IPS-18c (cell line): ENCODE results near the gene PRH1.

ENCODE experiments used
- H3K4me3 ChIP-seq: 2 replicates; pipeline ENCODE4 v1.7.0; 2013; ENCODE audit warnings: low read depth, mild to moderate bottlenecking, low read length, moderate library complexity; ENCODE audit not compliant: insufficient read depth
- H3K9me3 ChIP-seq: one replicate; pipeline ENCODE4 v1.6.1; 2013; ENCODE audit warnings: mild to moderate bottlenecking, low read length, moderate library complexity; ENCODE audit not compliant: control insufficient read depth, insufficient read depth

PRH1 gene

GRCh38 chr12:10884086-10884725, at the start of gene PRH1:
PRH1 (minus strand) TSS chr12:10884255; CDS start chr12:10884217, 38 bp downstream.
- no peak within 1 kb of the TSS for H3K4me3 ChIP-seq
- H3K9me3 ChIP-seq = no peaks in the 10 kb centered on the region

DNA sequence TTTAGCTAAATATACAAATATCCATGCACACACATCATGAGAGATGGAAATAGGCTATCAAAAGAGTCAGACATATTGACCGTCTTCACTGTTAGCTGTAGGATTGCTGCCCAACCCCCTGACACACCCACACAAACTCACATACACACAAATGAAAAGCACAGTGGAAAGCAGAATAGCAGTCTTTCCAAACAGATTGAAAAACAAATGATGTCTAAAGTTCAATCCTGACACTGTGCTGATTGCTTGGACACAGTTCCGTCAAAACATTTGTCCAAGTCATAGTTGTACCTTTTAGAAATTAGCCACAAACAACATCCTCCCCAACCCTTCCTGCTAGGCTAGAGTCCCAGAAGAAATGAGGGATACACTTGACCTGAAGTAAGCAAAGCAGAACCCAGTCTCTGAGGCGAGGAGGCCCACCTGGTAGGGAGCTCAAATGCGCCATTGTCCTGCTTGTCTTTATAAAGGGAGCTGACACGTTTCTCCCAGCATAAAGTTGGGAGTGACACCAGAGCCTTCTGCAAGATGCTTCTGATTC, 44.8 kb upstream of the PRH1 start, which contains the start of gene PRH2:
TSS of gene PRH2 (plus strand) at position 491 of the 541 bp plus-strand sequence. CDS start at position 529, 38 bp downstream.
- H3K4me3 ChIP-seq = no peak within 1 kb of the TSS

DNA sequence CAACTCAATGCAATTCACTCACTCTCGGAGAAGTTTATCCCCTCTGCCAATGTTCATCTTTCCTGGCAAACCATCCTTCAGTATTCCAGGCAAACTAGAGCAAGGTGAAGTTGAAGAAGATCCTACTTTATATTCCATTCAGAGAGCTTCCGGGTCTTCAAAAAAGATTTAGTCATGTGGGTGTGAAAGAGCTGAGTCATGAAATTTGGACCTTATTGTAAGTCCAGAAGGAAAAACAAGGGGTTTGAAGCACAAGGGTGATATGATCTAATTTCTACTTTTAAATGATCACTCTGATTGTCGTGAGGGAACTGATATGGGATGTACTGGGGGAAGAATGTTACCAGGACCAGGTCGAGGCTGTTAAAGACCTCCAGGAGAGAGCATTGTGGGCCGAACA, 42.2 kb upstream of the PRH1 start:
- Histone ChIP-seq H3K9me3 (no peaks in the 10 kb centered on the region), H3K4me3 (no peak overlapping the region)

More for the DNA sequence above, 44.8 kb upstream of the PRH1 start, which contains the start of gene PRH2:
- H3K9me3 ChIP-seq = no peaks in the 10 kb centered on the region

- no peaks in the 10 kb centered on the region for H3K9me3 ChIP-seq
- H3K4me3 ChIP-seq = no peak overlapping the region
Measured at GRCh38 chr12:10919809-10920208, 35.8 kb upstream of the PRH1 start.

- Histone ChIP-seq H3K9me3 (no peaks in the 10 kb centered on the region), H3K4me3 (no peak overlapping the region)
Measured at GRCh38 chr12:10910380-10910779, 26.3 kb upstream of the PRH1 start.

- no peak within 1 kb of the TSS for H3K4me3 ChIP-seq
- H3K9me3 ChIP-seq = no peaks in the 10 kb centered on the region
Measured at GRCh38 chr12:10909462-10909861, 25.4 kb upstream of the PRH1 start, which contains the start of gene TAS2R13. TAS2R13 (minus strand) TSS chr12:10909562; CDS start chr12:10909298, 264 bp downstream.

- H3K9me3 ChIP-seq = no peaks in the 10 kb centered on the region
Measured at GRCh38 chr12:10904686-10905085, 20.6 kb upstream of the PRH1 start.

DNA sequence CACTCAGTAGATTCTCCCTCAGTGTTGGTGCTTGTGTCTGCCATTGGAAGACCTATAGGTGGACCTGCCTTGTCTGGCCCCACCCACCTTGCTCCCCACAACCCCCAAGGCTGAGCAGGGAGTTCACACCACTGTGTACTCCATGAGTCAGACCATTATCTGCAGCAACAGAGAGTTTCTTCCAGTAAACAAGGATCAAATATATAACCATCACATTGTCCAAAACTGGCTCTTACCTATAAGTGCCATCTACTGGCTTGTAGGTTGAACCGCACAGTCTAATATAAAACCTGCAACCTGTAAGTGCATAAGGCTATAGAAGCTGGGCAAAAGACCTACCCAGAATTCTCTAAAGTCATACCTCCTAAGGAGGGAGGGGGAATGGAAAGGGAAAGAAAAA, 17.4 kb upstream of the PRH1 start:
- Histone ChIP-seq H3K4me3 (no peak overlapping the region), H3K9me3 (no peaks in the 10 kb centered on the region)

More at GRCh38 chr12:10904686-10905085, 20.6 kb upstream of the PRH1 start:
- H3K4me3 ChIP-seq = no peak overlapping the region

DNA sequence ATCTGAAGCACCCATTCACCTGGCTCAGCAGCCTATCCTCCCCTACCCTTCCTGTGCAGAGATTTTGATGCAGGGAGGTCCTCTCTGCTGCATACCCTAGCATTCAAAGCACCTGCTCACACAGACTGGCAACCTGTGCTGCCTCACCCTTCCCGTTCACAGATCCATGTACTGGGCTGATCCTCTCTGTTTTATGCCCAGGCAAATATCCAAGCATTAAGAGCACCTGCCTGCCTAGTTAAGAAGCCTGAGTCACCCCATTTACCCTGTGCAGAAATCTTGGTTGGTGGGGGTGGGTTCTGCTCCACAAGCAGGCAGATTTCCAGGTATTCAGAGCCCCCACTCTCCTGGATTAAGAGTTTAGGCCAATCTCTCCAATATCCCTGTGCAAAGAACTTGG, 16.9 kb upstream of the PRH1 start:
- H3K4me3 ChIP-seq = no peak overlapping the region
- H3K9me3 ChIP-seq = no peaks in the 10 kb centered on the region

DNA sequence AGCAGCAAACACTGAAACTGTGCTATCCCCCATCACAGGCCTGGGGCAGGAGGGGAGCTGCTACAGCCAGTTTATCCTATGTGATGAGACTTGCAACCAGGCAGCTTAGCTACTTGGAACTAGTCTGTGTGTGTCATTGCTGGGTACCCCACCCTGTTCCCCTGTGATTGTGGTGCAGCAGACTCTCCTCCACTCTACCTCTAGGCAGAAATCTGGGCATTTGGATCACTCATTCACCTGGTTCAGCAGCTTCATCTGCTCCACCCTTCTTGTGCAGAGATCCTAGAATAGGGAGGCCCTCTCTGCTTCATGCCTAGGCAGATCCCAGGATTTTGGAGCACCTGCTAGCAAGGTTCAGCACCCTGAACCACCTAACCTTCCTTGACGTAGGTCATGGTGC, 16.5 kb upstream of the PRH1 start:
- no peak overlapping the region for H3K4me3 ChIP-seq
- no peaks in the 10 kb centered on the region for H3K9me3 ChIP-seq

GRCh38 chr12:10896854-10897253, 12.8 kb upstream of the PRH1 start:
- Histone ChIP-seq H3K4me3 (no peak overlapping the region), H3K9me3 (no peaks in the 10 kb centered on the region)

DNA sequence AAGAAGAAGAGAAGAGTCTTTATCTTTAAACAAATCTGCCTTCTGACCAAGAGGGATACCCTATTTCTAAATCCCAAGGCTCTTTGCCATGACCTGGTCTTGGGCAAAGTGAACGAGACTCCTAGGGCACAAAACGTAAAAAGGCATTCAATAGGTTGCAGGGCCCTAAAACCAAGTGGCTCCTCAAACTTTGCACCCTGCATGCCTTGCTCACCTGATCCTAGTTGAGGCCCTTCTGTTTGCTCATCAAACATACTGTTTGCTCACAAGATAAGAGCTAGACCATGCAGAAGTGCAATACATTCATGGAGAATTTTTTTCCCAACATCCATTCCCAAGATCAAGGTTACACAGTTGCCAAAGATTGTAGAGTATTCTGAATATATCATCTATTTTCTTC, 7.9 kb upstream of the PRH1 start:
- no peak overlapping the region for H3K4me3 ChIP-seq
- no peaks in the 10 kb centered on the region for H3K9me3 ChIP-seq

GRCh38 chr12:10889226-10889625, 5.2 kb upstream of the PRH1 start:
- no peaks in the 10 kb centered on the region for H3K9me3 ChIP-seq
- no peak overlapping the region for H3K4me3 ChIP-seq

GRCh38 chr12:10873378-10873777, 10.7 kb downstream of the PRH1 start:
- no peaks in the 10 kb centered on the region for H3K9me3 ChIP-seq

GRCh38 chr12:10867381-10867780, 16.7 kb downstream of the PRH1 start:
- no peak overlapping the region for H3K4me3 ChIP-seq
- H3K9me3 ChIP-seq = no peaks in the 10 kb centered on the region

More at GRCh38 chr12:10873378-10873777, 10.7 kb downstream of the PRH1 start:
- no peak overlapping the region for H3K4me3 ChIP-seq

DNA sequence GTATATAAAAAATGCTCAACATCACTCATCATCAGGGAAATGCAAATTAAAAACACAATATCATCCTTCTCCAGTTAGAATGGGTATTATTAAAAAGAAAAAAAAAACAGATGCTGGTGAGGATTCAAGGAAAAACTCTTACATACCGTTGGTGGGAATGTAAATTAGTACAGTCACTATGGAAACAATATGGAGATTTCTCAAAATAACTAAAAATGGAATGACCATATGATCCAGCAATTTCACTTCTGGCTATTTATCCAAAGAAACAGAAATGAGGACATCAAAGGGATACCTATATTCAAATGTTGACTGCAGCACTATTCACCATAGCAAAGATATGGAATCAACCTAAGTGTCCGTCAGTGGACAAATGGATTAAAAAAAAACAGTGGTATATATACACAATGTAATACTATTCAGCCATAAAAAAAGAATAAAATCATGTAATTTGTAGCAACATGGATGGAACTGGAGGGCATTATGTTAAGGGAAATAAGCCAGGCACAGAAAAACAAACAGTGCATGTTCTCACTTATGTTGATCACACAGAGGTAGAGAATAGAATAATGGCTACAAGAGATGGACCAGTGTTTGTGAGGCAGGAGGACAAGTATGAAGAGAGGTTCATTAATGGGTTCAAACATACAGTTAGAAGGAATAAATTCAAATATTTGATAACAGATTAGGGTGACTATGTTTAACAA, 20.4 kb downstream of the PRH1 start:
- H3K9me3 ChIP-seq = peaks cover 3% of the 10 kb centered on the region
- no peak overlapping the region for H3K4me3 ChIP-seq

DNA sequence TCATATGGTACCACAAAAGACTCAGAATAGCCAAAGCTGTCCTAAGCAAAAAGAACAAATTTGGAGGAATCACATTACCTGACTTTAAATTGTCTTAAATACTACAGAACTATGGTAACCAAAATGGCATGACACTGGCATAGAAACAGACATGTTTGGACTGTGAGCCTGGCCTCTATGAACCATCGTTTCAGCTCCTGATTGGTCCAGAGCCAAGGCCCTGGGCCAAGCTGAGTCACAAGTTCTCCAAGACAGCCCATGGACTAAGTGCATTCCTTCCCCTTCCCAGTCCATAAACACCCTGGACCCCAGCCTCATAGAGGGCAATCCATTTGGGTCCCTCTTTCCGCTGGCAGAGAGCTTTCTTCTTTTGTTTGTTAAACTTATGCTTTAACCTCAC, 22.7 kb downstream of the PRH1 start:
- H3K9me3 ChIP-seq = peaks cover 4% of the 10 kb centered on the region

DNA sequence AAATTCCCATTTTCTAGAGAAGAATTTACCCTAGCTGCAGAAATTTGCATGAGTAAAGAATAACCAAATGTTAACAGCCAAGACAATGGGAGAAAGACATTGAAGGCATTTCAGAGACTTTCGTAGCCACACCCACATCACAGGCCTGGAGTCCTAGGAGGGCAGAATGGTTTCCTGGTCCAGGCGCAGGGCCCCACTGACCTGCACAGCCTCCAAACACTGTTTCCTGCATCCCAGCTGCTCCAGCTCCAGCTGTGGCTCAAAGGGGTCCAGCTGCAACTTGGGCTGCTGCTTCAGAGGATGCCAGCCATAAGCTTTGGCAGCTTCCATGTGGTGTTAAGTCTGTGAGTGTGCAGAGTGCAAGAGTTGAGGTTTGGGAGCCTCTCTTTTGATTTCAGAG, 28.2 kb downstream of the PRH1 start:
- Histone ChIP-seq H3K4me3 (no peak overlapping the region), H3K9me3 (peaks cover 10% of the 10 kb centered on the region)

More for the DNA sequence above, 22.7 kb downstream of the PRH1 start:
- H3K4me3 ChIP-seq = no peak overlapping the region
